ENCODE measurements around the gene CTTNBP2NL.
A peak's percentile ranks its signal among the peaks of the same experiment; 100 is the strongest.

Gene CTTNBP2NL, protein sequence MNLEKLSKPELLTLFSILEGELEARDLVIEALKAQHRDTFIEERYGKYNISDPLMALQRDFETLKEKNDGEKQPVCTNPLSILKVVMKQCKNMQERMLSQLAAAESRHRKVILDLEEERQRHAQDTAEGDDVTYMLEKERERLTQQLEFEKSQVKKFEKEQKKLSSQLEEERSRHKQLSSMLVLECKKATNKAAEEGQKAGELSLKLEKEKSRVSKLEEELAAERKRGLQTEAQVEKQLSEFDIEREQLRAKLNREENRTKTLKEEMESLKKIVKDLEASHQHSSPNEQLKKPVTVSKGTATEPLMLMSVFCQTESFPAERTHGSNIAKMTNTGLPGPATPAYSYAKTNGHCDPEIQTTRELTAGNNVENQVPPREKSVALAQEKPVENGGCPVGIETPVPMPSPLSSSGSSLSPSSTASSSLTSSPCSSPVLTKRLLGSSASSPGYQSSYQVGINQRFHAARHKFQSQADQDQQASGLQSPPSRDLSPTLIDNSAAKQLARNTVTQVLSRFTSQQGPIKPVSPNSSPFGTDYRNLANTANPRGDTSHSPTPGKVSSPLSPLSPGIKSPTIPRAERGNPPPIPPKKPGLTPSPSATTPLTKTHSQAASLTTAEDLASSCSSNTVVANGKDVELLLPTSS

DNA sequence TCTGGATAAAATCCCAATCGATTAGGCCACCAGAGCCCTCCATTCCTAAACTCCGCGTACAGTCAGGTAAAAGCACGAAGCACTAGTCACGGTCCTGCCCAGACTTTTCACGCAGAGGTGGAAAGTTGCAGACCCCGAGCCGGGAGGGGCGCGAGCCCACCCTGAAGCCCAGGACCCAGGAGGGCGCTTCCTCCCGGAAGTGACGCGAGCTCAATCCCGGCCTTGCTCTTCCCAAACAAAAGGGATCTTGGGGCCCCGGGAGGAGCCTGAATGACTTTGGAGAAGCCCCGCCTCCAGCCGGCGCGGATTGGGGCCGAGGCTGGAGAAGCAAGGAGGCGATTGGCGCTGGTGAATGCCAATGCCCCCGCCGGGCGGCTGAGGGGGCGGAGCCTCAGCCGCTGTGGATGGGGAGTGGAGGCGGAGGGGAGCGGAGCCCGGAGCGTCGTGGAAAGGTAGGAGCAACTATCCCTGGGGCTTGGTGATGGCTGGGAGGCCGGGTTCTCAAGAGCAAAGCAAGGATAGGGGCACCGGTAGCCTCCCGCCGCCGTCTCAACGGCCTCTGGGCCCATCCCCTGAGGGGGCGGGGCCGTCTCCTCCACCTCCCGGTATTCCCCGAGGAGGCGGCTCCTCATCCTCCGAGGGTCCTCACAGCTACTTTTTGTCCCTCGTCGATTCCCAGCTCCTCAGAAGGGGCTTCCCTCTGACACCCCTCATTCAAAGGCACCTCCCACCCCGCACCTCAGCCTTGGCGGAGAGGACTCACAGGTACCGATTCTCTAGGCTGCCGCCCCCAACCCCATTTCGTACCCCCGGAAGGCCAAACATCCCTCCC lies at the start of gene CTTNBP2NL:
Gene CTTNBP2NL, plus strand, starts transcription at position 394 of the 832 bp plus-strand sequence. CDS start 19,952 bp downstream, outside the sequence.
- peak; percentile 45 for DNase-seq

DNA sequence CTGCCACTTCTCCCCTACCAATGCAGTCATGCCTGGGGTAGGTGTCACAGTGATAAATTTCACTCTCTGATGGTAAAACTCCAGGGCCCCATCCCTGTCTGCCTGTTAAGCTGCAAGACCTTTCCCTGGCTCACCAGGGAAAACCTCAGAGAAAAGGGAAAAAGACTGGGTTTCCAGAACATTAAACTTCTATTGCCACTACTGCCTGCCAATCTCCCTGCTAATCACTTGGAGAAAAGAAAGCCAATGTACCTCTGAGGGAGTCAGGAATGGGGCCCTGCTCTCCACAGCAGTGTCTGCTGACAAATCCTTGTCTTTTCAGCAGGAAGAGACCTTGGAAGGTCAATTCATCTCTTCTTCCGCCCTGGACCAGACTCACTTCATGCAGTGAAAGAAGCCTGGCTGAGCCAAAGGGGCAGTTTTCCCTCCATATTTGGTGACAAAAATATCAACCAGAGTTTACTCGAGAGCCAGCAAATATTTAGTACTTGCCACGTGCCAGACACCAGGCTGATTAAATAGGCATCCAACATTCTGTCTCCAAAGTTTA lies 49.1 kb upstream of the CTTNBP2NL start:
- no peak for DNase-seq

DNA sequence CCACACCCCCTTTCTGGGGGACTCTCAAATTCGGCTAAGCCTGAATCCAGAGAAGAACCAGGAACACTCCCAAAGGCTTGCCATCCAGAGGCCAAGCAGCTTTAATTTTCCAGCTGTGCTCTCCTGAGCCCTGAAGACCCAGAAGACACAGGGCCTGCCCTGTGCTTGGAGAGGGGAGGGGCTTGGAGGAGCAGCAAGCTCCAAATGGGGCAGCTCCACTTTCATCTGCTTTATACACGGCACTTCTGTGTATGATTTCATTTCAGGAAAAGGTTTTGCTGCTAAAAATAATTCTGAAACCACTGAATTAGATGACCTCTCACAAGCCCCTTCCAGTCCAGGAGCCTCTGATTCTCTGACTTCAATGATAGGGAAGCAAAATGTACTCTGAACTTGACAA lies 39.2 kb upstream of the CTTNBP2NL start:
- DNase-seq = no peak

DNA sequence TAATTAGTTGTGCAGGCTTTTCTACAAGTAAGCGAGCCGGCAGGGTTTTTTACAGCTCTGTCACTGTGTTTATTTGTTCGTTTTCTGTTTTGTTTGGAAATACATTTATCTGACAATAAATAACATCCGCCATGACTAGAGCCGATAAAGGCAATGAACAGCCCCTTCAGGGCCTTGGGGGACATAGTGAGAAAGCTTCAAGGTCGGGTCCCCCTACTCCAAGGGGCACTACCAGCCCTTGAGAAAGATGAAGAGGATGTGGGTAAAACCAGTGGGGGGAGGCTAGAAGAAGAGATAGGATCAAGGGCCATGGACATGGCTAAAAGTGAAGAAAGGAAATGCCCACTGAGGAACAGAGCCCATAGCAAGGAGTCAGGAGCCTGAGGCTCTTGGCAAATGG lies 38.5 kb upstream of the CTTNBP2NL start:
- no peak for DNase-seq

DNA sequence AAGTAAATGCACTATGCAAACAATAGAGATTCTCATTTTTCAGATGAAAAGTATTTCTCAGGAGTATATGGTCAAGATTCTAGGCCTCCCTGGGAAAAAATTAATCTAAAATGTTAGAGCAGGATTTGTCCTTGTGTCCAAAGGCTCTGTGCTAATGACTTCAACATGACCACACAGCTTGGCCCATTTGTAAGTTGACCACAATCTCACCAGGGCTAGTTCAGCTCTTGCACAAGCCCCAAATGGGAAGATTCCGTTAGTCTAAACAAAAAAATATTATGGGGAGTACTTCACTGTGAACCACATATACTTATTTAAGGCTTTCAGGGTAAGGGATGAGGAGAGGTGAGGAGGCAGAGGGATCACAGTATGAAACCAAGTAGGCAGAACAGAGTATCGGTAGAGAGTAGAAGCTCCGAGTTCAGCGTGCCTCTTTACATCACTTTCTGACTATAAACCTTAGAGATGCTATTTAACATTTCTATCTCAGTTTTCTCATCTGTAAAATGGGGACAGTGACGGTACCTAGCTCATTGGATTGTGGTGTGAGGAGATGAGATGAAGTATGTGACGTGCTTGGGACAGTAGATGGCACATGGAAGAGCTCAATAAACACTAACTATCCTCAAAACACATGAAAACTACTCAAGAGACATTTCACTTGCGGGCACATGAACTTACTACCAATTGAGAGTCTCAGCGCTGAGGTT lies 37.8 kb upstream of the CTTNBP2NL start:
- no peak for DNase-seq

DNA sequence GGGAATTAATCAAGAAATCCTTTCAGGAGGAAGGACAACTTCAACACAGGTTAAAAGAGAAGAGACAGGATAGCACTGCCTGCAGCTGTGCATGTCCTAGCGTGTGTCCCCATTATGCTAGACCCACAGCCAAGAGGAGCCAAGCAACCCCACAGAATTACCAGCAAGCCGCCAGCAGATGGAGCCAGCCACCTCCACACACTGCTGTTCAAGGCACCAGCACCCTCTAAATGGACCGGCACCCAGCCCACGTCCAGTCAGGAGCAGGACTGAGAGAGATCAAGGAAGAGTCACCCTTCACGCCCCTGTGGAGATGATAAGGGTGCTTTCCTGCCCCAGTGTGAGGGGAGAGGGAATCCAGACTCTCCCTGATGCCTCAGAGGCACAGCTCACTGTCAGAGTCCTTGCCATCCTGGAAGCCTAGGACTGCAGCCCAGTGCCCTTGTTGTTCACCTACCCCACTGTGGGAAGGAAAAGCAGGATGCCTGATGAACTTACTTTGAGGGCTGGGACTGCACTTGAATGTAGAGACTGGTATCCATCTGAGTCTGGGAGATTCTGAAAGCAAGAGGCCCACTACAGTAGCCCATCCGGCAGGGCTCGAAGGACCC lies 37.1 kb upstream of the CTTNBP2NL start:
- no peak for DNase-seq

DNA sequence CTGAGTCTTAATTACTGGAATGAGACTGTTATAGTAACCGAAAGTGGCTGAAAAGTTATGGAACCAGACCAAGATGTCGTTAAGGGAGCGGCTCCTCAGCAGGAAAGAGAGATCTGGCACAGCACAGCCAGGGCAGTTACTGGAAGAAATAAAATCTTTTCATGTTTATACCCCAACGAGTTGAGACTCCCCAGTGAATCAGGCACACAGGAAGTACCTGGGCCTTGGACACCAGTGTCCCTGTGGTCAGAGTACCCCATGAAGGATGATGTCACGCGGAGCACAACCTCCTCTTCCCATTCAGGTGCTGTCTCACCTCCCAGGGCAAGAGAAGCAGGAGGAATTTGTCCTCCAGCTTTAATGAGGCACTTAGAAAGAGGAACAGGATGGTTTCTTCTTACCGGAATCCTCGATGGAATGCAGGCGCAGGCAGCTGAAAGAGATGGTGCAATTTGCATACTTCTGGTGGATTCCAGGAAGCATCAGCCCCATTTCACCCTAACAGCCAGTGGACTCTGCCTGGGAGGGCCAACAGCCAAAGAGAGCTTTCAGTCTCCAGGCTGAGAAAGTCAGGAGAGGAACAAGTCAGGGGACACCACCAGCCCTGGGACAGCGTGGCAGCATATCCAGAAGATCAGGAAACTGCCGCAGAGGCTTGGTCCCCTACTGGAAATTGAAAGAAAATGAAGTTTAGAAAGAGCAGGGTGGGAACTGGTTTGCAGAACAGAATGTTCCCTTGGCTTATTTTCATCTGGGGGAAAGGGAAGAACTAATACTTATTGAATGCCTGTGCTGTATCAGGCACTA lies 35.9 kb upstream of the CTTNBP2NL start:
- no peak for DNase-seq

DNA sequence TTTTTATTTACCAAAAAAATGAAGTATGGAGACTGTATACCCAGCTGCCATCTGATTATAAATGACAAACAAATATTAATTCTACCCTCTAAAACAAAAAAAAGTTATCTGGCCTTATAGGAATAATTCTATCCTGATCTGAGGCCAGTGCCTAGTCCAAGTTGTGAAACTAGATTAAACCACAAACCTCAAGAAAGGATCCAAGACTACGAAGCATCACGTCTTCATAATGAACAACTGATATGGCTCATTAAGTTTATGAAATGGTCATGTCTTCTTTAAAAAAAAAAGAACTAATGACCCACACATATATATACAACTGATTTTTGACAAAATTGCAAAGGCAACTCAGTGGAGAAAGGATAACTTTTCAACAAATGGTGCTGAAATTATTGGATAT lies 32.4 kb upstream of the CTTNBP2NL start:
- DNase-seq = no peak

DNA sequence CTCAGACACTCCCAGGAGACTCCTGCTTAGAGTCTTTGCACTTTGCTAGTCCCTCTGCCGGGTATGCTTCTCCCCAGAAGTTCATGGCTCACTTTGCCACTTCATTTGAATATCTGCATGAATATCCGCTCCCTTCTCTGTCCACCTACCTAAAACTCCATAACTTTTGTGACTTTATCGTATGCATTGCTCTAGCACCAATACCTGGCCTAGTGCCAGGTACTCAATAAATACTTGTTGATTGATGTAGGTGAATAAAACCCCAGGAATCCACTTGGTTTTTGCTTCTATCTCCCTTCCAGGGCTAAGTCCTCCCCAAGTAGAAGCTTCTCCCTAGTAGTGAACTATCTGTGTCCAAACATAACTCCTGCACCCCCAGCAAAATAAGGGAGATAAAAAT lies 27.8 kb upstream of the CTTNBP2NL start:
- no peak for DNase-seq

DNA sequence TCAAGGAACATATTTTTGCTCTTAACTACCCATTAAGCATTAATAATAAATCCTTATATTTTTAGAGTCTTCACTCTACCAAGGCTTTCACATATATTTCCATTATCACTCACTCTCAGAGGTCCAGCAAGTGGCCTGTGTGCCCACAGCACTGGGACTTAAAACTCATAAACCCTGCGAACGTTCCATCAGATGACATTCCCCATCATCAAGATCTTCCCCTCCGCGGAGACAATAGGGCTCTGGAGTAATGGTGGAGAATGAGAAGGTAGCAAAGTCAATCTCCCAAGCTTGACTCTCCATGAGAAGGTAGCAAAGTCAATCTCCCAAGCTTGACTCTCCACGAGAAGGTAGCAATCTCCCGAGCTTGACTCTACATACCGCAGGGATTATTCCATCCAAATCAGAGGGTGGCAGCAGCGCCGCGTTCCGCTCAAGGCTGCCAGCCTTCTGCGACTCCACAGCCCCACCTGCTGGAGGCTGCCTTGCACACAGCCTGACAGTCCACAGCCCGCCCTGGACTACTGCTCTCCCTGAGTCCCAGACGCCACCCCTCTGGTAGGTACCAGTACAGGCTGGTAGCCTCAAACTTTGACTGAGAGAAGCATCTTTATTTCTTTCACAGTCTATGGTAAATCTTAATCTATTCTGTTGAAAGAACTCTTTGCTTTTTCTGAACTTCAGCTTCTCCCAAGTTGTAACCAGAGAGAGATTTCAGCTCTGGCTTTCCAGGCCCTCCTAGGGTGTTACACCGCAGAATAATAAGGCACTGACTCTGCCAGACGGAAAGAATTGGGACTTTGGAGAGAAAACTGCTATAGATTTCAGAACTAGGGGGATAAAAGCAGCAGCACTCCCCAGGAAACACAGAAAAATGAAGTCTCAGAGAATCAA lies 26.4 kb upstream of the CTTNBP2NL start:
- no peak for DNase-seq

DNA sequence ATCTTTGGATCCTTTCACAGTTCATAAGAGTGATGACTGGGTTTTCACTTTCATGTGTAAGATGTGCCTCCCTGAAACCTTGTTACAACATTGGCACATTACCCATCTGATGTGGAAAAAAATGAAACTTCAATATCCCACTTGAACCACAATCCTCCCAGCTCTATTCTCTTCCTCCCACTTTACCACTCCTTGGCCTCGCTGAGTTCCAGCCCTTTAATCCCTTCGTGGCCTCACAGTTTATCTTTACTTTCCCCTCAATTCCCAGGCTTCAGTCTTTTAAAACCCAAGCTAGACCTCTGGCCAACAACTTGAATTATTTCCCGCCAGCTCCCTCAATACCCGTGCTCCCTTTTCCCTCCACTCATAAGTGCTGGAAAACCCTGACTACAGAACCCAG lies 25.0 kb upstream of the CTTNBP2NL start:
- no peak for DNase-seq

DNA sequence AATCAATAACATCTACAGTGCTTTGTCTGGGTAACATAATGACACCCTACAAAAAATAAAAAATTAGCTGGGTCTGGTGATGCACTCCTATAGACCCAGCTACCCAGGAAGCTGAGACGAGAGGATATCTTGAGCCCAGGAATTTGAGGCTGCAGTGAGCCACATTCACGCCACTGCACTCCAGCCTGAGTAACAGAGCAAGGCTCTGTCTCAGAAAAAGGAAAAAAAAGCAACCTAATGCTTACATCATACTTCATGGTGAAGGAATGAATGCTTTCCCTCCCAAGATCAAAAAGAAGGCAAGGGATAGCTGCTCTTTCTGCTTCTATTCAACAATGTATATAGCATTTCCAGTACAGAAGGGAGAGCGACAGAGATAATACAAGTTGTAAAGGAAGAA lies 24.2 kb upstream of the CTTNBP2NL start:
- no peak for DNase-seq

DNA sequence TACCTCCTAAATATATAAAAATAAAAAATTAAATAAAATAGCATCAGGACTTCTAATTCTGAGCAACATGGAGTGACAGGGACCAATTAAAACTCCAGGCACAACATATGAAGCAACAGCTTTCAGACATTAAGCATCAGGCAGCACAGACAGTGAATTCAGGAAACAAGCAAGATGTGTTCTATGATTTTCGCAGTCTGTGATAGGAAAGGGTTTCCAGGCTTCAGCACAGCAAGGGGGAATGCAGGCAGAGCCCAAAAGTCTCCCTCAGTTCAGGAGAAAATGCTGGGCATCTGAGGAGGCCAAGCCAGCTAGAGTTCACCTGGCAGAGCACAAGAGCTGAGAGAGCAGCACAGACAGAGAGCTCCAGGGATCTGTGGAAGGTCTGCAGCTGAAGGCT lies 22.2 kb upstream of the CTTNBP2NL start:
- no peak for DNase-seq

DNA sequence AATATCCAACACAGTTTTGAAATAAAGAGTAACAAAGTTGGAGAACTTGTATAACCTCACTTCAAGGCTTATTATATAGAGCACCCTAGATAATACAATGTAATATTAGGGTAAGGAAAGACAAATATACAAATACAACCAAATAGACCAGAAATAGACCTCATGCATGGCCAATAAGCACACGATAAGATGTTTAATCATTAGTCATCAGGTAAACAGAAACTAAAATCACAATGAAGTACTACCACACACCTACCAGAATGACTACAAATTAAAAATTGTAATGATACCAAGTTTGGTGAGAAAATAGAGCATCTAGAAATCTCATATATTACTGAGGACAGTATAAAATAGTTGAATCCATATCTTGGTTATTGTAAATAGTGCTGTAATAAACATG lies 20.3 kb upstream of the CTTNBP2NL start:
- no peak for DNase-seq

DNA sequence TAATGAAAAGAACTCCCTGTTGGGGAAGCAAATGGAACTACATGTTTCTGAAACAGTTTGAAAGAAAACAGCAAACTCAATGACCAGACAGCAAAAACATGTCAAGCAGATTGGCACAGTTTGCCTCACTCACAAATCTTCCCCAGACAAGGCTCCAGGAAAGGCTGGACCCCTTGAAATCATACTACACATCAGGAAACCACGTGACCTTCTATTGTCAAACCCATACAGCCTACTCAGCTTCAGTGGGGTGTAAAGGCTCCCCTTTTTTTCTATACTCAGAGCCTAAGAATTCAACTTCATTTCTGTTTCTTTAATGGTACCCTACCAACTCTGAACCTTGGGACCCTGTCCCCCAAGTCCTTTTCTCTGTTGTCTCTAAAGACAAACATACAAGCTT lies 15.7 kb upstream of the CTTNBP2NL start:
- no peak for DNase-seq

DNA sequence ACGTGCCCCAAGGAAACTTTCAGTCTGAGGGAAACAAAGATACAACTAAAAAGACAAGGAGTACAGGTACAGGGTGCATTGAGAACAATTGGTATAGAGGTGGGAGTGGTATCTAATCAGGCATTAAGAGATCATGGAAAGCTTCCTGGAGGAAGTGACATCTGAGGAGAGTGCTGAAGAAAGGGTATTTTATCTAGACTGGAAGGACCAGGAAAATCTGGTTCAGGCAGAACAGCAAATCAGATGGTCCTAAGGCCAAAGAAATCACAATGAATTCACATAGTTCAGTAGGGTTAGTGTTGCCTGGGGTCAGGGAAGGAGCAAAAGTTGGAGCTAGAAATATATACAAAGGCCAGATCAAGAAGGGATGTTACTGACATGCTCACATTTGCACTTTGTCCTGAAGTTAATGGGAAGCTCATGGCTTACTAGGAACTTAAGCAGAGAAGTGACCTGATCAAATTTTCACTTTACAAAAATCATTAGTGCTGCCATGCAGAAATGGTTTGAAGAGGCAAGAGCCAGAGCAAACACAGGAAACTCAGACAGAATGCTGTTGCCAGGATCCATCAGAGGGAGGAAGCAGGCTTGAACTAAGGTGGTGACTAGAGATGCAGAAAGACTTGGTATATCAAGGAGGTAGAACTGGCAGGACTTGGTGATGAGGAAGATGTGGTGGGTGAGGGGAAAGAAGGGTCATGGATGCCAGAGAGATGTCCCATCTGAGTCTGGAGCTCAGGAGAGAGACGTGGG lies 14.5 kb upstream of the CTTNBP2NL start:
- no peak for DNase-seq

DNA sequence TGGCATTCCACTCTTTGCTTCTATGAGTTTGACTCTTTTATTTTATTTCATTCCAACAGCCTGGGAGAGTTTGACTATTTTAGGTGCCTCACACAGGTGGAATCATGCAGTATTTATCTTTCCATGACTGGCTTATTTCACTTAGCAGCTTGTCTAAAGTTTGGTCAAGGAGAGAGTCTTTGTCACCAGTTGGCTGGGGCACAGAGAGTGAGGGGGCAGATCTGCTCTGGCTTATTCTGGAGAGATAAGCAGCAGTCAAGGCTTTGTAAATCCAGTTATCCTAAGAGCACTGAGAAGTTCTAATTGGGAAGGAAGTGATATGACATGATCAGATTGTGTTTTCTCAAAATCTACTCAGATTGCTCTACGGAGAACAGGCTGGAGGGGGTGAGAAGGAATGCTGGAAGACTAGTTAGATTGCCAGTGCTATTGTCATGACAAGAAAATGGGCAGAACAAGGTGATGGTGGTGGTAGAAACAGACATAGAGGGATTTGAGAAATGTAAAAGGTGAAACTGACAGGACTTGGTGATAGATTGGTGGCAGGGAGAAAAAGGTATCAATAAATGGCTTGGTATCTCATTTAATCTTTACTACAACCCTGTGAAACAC lies 12.1 kb upstream of the CTTNBP2NL start:
- no peak for DNase-seq

DNA sequence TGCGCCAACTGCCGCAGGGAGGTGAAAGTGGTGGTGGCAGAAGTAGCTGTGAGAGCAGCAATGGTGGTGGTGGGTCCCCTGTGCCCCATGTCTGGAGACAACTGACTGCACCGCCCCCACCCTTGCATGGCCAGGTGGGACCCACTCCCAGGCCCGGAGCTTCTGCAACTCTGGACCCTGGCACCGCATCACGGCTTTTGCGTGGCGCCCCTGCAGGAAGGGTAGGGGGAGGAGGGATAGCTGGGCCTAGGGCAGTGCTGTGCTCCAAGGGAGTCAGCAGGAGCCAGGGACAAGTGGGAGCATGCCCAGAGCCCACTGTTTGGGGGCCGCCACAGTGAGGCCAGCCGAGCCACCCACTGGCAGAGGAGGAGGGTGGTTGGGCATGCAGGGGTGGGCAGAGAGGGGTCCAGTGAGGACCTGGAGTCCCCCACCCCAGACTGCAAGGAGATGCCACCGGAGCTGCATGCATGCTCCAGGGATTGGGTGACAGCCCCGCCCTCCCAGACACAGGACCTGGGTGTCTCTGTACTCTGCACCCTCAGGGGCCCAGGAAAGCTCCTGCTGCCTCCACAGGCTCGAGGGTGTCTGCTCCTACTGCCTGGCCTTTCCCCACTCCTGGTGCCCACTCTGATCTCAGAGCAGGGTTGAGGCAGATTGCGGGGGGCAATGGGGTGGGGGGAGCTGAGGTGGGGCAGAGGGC lies 9.8 kb upstream of the CTTNBP2NL start:
- DNase-seq = no peak

Data from NCI-H2081 treated with DMSO at 0.1 percent for 48 hours (cell line).